ENCODE measurements around the gene HNRNPA1L2. TPM values are rescaled to one million over a fixed set of nuclear protein-coding genes. Genes with fewer than 3 reads are reported as not detected.

The HNRNPA1L2 gene
- total RNA-seq, 1 donor from 2014 or later: 3.2 TPM

- peaks cover 68% of the 10 kb centered on the region for H3K36me3 ChIP-seq
- TF ChIP-seq CTCF (IDR thresholded peaks at IDR 0.05; ENCODE audit: borderline replicate concordance): no peak
- intact Hi-C loops (cut with micrococcal nuclease): no loop called here
Observed at GRCh38 chr13:52659340-52659739, 17.1 kb downstream of the HNRNPA1L2 start.

DNA sequence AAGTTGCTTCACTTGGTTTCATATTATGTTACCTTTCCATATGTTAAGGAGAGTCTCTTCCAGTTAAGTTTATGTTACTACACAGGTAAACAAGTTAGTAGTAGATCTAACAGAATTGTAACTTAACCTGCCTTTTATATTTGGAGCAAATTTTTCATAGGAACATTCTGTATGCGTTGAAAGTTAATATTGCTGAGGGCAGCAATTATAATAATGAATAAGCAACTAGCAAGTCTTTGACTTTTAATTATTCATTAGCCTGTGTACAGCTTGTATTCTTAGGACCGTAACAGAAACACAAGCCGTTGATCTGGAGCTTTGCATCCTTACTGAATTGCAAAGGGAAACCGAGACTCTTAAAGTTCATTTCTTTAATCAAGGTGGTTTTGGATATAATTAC lies 22.0 kb downstream of the HNRNPA1L2 start:
- Histone ChIP-seq H3K27ac (replicated peaks) (no peak overlapping the region), H3K27me3 (ENCODE audit: low read depth) (no peaks in the 10 kb centered on the region), H3K9me3 (replicated peaks) (no peaks in the 10 kb centered on the region), H3K36me3 (peaks cover 93% of the 10 kb centered on the region), H3K4me1 (peaks cover 7% of the 10 kb centered on the region), H3K4me3 (no peak overlapping the region)
- no peak for TF ChIP-seq CTCF (IDR thresholded peaks at IDR 0.05; ENCODE audit: borderline replicate concordance)
- DNase-seq: no peak
- intact Hi-C loops (cut with micrococcal nuclease): no loop called here

More at GRCh38 chr13:52659340-52659739, 17.1 kb downstream of the HNRNPA1L2 start:
- H3K4me1 ChIP-seq: peaks cover 23% of the 10 kb centered on the region
- no peaks in the 10 kb centered on the region for H3K27me3 ChIP-seq (ENCODE audit: low read depth)
- no peaks in the 10 kb centered on the region for H3K9me3 ChIP-seq (replicated peaks)
- H3K27ac ChIP-seq (replicated peaks): no peak overlapping the region
- no peak for DNase-seq
- no peak overlapping the region for H3K4me3 ChIP-seq

- Histone ChIP-seq H3K36me3 (peaks cover 93% of the 10 kb centered on the region), H3K27ac (replicated peaks) (no peak overlapping the region), H3K27me3 (ENCODE audit: low read depth) (no peaks in the 10 kb centered on the region), H3K9me3 (replicated peaks) (no peaks in the 10 kb centered on the region), H3K4me1 (peaks cover 8% of the 10 kb centered on the region), H3K4me3 (no peak overlapping the region)
- no peak for DNase-seq
- intact Hi-C loops (cut with micrococcal nuclease): no loop called here
- TF ChIP-seq CTCF (IDR thresholded peaks at IDR 0.05; ENCODE audit: borderline replicate concordance): peak; percentile 52
Observed at GRCh38 chr13:52665325-52665724, 23.1 kb downstream of the HNRNPA1L2 start.

- TF ChIP-seq CTCF (IDR thresholded peaks at IDR 0.05; ENCODE audit: borderline replicate concordance): no peak
- intact Hi-C loops (cut with micrococcal nuclease): no loop called here
Observed at GRCh38 chr13:52669677-52670076, 27.4 kb downstream of the HNRNPA1L2 start.

GRCh38 chr13:52670726-52671125 lies 28.5 kb downstream of the HNRNPA1L2 start:
- DNase-seq: no peak
- Histone ChIP-seq H3K27ac (replicated peaks) (no peak overlapping the region), H3K9me3 (replicated peaks) (no peaks in the 10 kb centered on the region), H3K4me3 (no peak overlapping the region), H3K4me1 (peaks cover 4% of the 10 kb centered on the region), H3K27me3 (ENCODE audit: low read depth) (no peaks in the 10 kb centered on the region), H3K36me3 (peaks cover 54% of the 10 kb centered on the region)
- intact Hi-C loops (cut with micrococcal nuclease): no loop called here
- TF ChIP-seq CTCF (IDR thresholded peaks at IDR 0.05; ENCODE audit: borderline replicate concordance): no peak

More at GRCh38 chr13:52669677-52670076, 27.4 kb downstream of the HNRNPA1L2 start:
- no peak for DNase-seq
- Histone ChIP-seq H3K9me3 (replicated peaks) (no peaks in the 10 kb centered on the region), H3K27ac (replicated peaks) (no peak overlapping the region), H3K36me3 (peaks cover 51% of the 10 kb centered on the region), H3K4me1 (peaks cover 8% of the 10 kb centered on the region), H3K27me3 (ENCODE audit: low read depth) (no peaks in the 10 kb centered on the region), H3K4me3 (no peak overlapping the region)

Data from left ventricle myocardium inferior (tissue), 1 donor.